GM19397 (cell line): ENCODE measurements around the gene ARHGAP29.

ENCODE experiments used
- ATAC-seq: cut with Tn5 transposase; IDR thresholded peaks from one replicate; pipeline ENCODE4 v1.9.1; 2021; ENCODE audit warnings: mild to moderate bottlenecking, moderate library complexity; ENCODE audit not compliant: unreplicated experiment

The ARHGAP29 gene

DNA sequence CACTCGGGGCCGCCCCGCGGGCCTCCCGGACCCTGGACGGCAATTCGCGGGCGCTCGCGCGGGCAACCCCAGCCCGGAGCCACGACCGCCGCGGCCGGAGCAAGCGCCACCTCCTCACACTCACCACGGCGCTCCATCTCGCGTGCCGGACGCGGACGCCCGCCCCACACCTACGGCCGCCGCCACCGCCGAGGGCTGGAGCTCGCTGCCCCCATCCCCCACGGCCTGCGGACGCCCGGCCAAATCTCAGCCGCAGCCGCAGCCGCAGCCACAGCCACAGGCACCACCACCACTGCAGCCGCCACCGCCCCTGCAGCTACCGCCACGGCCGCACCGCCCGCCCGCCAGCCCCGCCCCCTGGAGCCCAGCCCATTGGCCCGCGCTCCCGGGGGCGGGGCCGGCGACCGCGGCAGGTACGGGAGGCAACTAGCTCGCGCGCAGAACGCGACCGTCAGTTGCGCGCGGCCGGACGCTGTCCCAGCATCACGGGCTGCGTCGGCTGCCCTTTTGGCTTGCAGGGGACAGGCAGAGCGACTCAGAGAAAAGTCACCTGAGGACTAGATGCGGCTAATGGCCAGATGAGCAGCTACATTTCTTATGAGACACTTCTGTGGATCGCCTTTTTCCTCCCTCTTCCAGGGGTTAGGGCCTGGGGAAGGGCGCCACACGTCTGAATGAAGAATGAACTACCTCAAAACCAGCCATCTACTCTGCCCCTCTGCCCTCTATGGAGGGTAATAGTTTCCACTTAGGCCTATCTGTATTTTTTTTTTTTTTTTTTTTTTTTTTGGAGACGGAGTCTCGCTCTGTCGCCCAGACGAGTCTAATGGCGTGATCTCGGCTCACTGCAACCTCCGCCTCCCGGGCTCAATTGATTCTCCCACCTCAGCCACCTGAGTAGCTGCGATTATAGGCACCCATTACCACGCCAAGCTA lies at the start of gene ARHGAP29:
TSS of gene ARHGAP29 (minus strand) at position 294 of the 936 bp plus-strand sequence. CDS start 5,973 bp downstream, outside the sequence.
- ATAC-seq = peak; percentile 88

- ATAC-seq = no peak
Observed at GRCh38 chr1:94286864-94287437, 49.6 kb upstream of the ARHGAP29 start.

- ATAC-seq = no peak
Observed at GRCh38 chr1:94285031-94285654, 47.8 kb upstream of the ARHGAP29 start.

GRCh38 chr1:94284476-94284875 lies 47.1 kb upstream of the ARHGAP29 start:
- peak; percentile 63 for ATAC-seq

GRCh38 chr1:94283462-94283861 lies 46.1 kb upstream of the ARHGAP29 start:
- ATAC-seq = no peak

DNA sequence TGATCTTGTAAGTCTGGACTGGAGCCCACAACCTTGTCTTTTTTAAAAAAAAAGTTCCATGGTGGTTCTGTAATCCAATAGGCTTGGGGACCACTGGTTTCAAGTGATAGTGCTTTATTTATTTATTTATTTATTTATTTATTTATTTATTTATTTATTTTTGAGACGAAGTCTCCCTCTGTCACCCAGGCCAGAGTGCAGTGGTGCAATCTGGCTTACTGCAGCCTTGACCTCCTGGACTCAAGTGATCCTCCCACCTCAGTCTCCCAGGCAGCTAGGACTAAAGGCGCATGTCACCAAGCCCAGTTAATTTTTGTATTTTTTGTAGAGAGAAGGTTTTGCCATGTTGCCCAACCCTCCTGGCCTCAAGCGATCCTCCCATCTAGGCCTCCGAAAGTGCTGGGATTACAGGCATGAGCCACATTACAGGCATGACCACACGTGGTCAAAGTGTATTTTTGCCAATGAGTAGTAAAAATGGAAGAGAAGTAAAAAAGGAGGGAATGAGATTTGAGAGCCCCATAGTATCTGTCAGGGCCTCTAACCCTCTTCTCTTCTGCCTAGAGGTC lies 44.8 kb upstream of the ARHGAP29 start:
- ATAC-seq = no peak

GRCh38 chr1:94281361-94282142 lies 44.2 kb upstream of the ARHGAP29 start:
- ATAC-seq = no peak

DNA sequence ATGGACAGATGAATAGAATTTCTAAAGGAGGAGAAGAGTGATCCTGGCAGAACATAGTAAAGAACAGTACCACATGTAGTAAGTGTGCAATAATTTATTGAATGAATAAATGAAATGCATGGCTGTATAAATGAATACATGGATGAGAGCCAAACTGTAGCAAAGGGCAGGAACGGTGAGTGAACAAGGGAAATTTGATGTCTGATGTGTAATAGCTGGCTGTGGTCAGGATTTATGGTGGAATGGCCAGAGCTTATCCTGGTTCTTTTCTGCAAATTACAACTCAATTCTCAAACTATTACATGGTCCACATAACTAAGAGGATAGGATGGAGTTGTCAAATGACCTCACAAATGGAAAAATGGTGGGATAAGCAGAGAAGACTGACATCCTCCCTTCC lies 43.2 kb upstream of the ARHGAP29 start:
- ATAC-seq = no peak

GRCh38 chr1:94279462-94279861 lies 42.1 kb upstream of the ARHGAP29 start:
- no peak for ATAC-seq

- ATAC-seq = no peak
Observed at GRCh38 chr1:94279038-94279437, 41.7 kb upstream of the ARHGAP29 start.

DNA sequence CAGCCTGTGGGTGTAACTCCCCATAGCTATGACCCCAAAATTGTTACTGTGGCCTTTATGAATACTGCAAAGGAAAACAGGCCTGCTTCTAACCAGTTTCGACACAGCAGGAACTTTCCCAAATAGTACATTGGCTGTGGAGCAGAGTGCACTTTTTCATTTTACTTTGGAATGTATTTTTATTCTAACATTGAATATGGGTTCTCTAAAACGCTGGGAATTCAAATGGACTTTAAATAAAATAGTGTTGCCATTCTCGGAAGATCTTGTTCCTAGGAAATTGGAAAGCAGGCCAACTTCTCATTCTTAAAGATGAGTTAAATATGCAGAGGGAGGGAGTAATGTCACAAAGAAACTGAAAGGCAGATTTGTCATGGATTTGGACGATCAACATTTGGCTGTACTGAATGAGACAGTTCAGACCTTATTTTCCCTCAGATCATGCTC lies 39.6 kb upstream of the ARHGAP29 start:
- no peak for ATAC-seq

GRCh38 chr1:94275083-94275482 lies 37.7 kb upstream of the ARHGAP29 start:
- no peak for ATAC-seq

- ATAC-seq = no peak
Observed at GRCh38 chr1:94274561-94274960, 37.2 kb upstream of the ARHGAP29 start.

DNA sequence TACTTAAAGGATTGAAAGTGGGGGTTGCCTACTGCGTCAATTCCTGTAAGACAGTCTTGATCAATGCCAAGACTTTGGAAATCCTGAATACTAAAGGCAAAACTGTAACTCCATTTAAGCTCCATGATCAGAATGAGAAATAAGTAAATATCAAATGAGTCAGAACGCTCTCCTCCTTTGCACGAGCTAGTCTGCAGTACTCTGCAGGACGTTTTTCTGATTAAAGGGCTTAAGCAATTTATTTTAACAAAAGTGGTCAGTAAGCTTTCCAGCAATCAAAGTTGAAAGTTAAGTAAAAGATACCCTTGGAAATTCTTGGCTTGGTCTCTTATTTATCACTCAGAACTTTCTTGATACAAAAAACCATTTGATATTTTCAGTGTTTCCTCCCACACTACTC lies 35.7 kb upstream of the ARHGAP29 start:
- ATAC-seq = no peak

- no peak for ATAC-seq
Observed at GRCh38 chr1:94272388-94272787, 35.0 kb upstream of the ARHGAP29 start.

- no peak for ATAC-seq
Observed at GRCh38 chr1:94271373-94271772, 34.0 kb upstream of the ARHGAP29 start.

- ATAC-seq = no peak
Observed at GRCh38 chr1:94270801-94271203, 33.4 kb upstream of the ARHGAP29 start.

DNA sequence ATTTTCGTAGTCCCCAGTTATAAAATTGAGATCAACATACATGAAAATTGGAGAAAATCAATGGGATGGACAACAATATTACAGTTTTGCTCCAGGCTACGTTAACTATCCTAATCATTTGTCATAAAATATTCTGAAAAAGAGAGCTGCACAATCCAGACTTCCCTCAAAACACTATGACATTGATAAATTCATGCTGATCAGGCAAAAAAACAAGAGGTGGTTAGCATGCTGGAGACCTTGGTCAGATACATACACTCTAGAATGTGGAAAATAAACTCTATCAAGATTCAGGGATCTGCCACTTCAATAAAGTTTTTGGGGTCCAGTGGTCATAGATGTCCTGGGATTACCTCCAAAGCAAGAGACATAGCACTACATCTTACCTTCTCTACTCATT lies 32.5 kb upstream of the ARHGAP29 start:
- ATAC-seq = no peak

- no peak for ATAC-seq
Observed at GRCh38 chr1:94265906-94266305, 28.5 kb upstream of the ARHGAP29 start.

DNA sequence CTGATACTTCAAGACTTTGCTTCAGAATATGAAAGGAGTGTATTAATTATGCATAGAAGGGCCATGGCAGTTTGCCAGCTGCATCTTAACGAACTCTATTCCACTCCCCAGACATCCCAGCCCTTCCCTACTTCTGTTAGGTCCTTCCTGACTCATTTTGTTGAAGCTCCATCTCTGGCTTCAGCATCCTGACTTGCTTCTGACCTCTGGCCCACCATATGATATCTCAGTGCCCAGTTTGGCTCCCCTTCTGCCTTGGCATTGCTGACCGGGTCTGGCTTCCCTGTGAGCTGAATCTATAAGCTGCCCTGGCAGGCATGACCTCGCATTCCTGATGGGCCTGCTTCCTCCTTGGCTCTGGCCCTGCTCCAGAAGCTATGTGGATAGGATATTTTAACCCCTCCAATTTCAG lies 27.6 kb upstream of the ARHGAP29 start:
- ATAC-seq = no peak
